Measurements from ENCODE around the gene ZEB1. TPM values are rescaled to one million over a fixed set of nuclear protein-coding genes. Genes with fewer than 3 reads are reported as not detected.
A peak's percentile ranks its signal among the peaks of the same experiment; 100 is the strongest.

Gene ZEB1
- total RNA-seq, 2 donors from 2014 or later = 45.4 to 52.5 TPM

- Mint-ChIP-seq H3K4me3 (no peak overlapping the region), H3K4me1 (ENCODE audit: low read depth) (no peaks in the 10 kb centered on the region), H3K27me3 (ENCODE audit: low read depth) (no peaks in the 10 kb centered on the region), H3K36me3 (ENCODE audit: insufficient read depth in 2 of 2) (peaks cover 27 to 32% of the 10 kb centered on the region in 2 donors), H3K27ac (no peak overlapping the region), H3K9me3 (peaks cover 12 to 21% of the 10 kb centered on the region in 2 donors)
- DNase-seq = no peak
- ATAC-seq (replicated peaks in 1 of 2) = no peak
Observed at GRCh38 chr10:31509989-31510388, 191.0 kb downstream of the ZEB1 start.

- H3K36me3 Mint-ChIP-seq (ENCODE audit: insufficient read depth in 2 of 2) = peaks cover 2 to 8% of the 10 kb centered on the region in 2 donors
- H3K4me1 Mint-ChIP-seq (ENCODE audit: low read depth) = peaks cover 5% of the 10 kb centered on the region
- H3K4me3 Mint-ChIP-seq = no peak overlapping the region
- H3K27ac Mint-ChIP-seq = no peak overlapping the region
- no peaks in the 10 kb centered on the region for H3K27me3 Mint-ChIP-seq (ENCODE audit: low read depth)
- H3K9me3 Mint-ChIP-seq = no peaks in the 10 kb centered on the region
- ATAC-seq (replicated peaks in 1 of 2) (no peak), DNase-seq (no peak)
Observed at GRCh38 chr10:31515116-31515515, 196.1 kb downstream of the ZEB1 start.

GRCh38 chr10:31515819-31516402 lies 196.9 kb downstream of the ZEB1 start:
- Mint-ChIP-seq H3K27ac (no peak overlapping the region), H3K9me3 (no peaks in the 10 kb centered on the region), H3K27me3 (ENCODE audit: low read depth) (no peaks in the 10 kb centered on the region), H3K4me1 (ENCODE audit: low read depth) (peaks cover 5% of the 10 kb centered on the region), H3K4me3 (no peak overlapping the region), H3K36me3 (ENCODE audit: insufficient read depth in 2 of 2) (peaks cover 0 to 12% of the 10 kb centered on the region in 2 donors)
- DNase-seq = no peak
- ATAC-seq (replicated peaks in 1 of 2) = no peak

DNA sequence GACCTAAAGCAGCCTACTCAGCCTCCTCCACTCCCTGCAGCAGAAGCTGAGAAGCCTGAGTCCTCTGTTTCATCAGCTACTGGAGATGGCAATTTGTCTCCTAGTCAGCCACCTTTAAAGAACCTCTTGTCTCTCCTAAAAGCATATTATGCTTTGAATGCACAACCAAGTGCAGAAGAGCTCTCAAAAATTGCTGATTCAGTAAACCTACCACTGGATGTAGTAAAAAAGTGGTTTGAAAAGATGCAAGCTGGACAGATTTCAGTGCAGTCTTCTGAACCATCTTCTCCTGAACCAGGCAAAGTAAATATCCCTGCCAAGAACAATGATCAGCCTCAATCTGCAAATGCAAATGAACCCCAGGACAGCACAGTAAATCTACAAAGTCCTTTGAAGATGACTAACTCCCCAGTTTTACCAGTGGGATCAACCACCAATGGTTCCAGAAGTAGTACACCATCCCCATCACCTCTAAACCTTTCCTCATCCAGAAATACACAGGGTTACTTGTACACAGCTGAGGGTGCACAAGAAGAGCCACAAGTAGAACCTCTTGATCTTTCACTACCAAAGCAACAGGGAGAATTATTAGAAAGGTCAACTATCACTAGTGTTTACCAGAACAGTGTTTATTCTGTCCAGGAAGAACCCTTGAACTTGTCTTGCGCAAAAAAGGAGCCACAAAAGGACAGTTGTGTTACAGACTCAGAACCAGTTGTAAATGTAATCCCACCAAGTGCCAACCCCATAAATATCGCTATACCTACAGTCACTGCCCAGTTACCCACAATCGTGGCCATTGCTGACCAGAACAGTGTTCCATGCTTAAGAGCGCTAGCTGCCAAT lies 202.2 kb downstream of the ZEB1 start:
- peaks cover 5% of the 10 kb centered on the region for H3K4me1 Mint-ChIP-seq (ENCODE audit: low read depth)
- H3K36me3 Mint-ChIP-seq (ENCODE audit: insufficient read depth in 2 of 2) = peaks cover 8 to 24% of the 10 kb centered on the region in 2 donors
- DNase-seq (no peak), ATAC-seq (replicated peaks in 1 of 2) (no peak)
- no peak overlapping the region for H3K4me3 Mint-ChIP-seq
- no peaks in the 10 kb centered on the region for H3K27me3 Mint-ChIP-seq (ENCODE audit: low read depth)
- no peak overlapping the region for H3K27ac Mint-ChIP-seq
- H3K9me3 Mint-ChIP-seq = no peaks in the 10 kb centered on the region

DNA sequence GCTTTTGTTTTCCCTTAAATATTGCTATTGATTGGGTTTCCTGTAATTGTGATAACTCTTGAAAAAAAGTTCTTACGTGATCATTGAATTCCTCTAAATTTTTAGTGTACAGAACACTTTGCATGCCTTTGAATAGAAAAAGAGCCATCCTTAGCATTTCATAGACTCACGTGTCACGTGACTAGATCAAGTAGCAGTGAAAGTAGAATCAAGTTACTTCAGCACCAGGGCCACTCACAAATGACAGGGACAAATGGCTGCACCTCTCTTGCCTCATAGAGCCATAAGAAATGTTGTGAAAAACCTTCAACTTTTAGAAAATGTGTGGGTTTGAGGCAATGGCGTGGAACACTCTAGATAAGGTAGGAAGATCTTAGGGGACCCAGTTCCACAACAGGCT lies 203.8 kb downstream of the ZEB1 start:
- H3K9me3 Mint-ChIP-seq = no peaks in the 10 kb centered on the region
- ATAC-seq (replicated peaks in 1 of 2) (no peak), DNase-seq (no peak)
- no peak overlapping the region for H3K27ac Mint-ChIP-seq
- H3K27me3 Mint-ChIP-seq (ENCODE audit: low read depth) = no peaks in the 10 kb centered on the region
- peaks cover 12 to 29% of the 10 kb centered on the region in 2 donors for H3K36me3 Mint-ChIP-seq (ENCODE audit: insufficient read depth in 2 of 2)
- H3K4me1 Mint-ChIP-seq (ENCODE audit: low read depth) = peaks cover 6% of the 10 kb centered on the region
- H3K4me3 Mint-ChIP-seq = no peak overlapping the region

GRCh38 chr10:31524460-31524859 lies 205.4 kb downstream of the ZEB1 start:
- ATAC-seq (replicated peaks in 1 of 2) (no peak), DNase-seq (no peak)
- H3K4me3 Mint-ChIP-seq = no peak overlapping the region
- H3K36me3 Mint-ChIP-seq (ENCODE audit: insufficient read depth in 2 of 2) = peaks cover 12 to 29% of the 10 kb centered on the region in 2 donors
- peaks cover 6% of the 10 kb centered on the region for H3K4me1 Mint-ChIP-seq (ENCODE audit: low read depth)
- no peak overlapping the region for H3K27ac Mint-ChIP-seq
- H3K27me3 Mint-ChIP-seq (ENCODE audit: low read depth) = no peaks in the 10 kb centered on the region
- no peaks in the 10 kb centered on the region for H3K9me3 Mint-ChIP-seq

DNA sequence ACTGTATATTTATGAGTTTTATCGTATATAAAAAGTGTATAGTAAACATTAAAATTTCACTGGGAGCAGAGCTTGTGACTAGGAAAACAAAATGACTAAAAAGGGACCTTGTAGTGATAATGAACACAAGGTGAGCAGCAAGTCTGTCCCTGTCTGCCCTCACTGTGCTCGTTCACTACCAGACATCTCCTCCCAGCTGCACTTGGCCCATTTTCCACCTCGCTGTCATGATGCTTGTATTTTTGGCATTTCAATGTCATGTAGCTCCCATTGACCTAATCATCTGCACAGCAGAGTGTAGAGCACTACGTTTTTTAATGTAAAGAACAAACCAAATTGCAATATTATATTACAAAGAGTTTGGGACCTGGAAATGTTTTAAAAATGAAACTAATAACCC lies 207.2 kb downstream of the ZEB1 start:
- Mint-ChIP-seq H3K27ac (no peak overlapping the region), H3K4me3 (no peak overlapping the region), H3K27me3 (ENCODE audit: low read depth) (no peaks in the 10 kb centered on the region), H3K9me3 (no peaks in the 10 kb centered on the region), H3K4me1 (ENCODE audit: low read depth) (peaks cover 6% of the 10 kb centered on the region), H3K36me3 (ENCODE audit: insufficient read depth in 2 of 2) (peaks cover 12 to 18% of the 10 kb centered on the region in 2 donors)
- DNase-seq = no peak
- no peak for ATAC-seq (replicated peaks in 1 of 2)

GRCh38 chr10:31526681-31527080 lies 207.7 kb downstream of the ZEB1 start:
- ATAC-seq (replicated peaks in 1 of 2) (no peak), DNase-seq (no peak)
- no peak overlapping the region for H3K27ac Mint-ChIP-seq
- H3K36me3 Mint-ChIP-seq (ENCODE audit: insufficient read depth in 2 of 2) = peaks cover 7 to 15% of the 10 kb centered on the region in 2 donors
- no peaks in the 10 kb centered on the region for H3K9me3 Mint-ChIP-seq
- H3K4me1 Mint-ChIP-seq (ENCODE audit: low read depth) = peaks cover 6% of the 10 kb centered on the region
- H3K27me3 Mint-ChIP-seq (ENCODE audit: low read depth) = no peaks in the 10 kb centered on the region
- H3K4me3 Mint-ChIP-seq = no peak overlapping the region

GRCh38 chr10:31528831-31529230 lies 209.8 kb downstream of the ZEB1 start:
- H3K36me3 Mint-ChIP-seq (ENCODE audit: insufficient read depth in 2 of 2) = peaks cover 6 to 13% of the 10 kb centered on the region in 2 donors
- H3K27ac Mint-ChIP-seq = no peak overlapping the region
- H3K4me3 Mint-ChIP-seq = no peak overlapping the region
- H3K9me3 Mint-ChIP-seq = no peaks in the 10 kb centered on the region
- peaks cover 6% of the 10 kb centered on the region for H3K4me1 Mint-ChIP-seq (ENCODE audit: low read depth)
- no peak for DNase-seq
- H3K27me3 Mint-ChIP-seq (ENCODE audit: low read depth) = no peaks in the 10 kb centered on the region
- no peak for ATAC-seq (replicated peaks in 1 of 2)

DNA sequence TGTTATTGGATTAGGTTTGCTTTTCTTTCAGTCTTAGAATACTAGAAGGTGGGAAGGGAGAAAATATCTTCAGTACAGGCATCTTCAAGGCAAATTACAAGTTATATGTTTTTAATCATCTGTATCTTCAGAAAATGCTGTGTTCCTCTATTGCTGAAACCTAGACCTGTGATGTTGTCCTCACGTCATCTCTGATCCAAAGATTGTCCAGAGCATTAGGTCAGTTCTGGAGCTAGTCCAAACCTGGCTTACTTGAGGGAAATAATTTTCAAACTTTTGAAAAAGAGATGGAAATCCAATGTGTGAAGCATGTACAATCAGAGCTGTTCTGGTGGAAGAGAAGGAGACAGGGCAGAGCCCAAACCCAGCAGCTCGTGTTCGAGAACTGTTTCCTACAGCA lies 217.3 kb downstream of the ZEB1 start:
- Mint-ChIP-seq H3K9me3 (no peaks in the 10 kb centered on the region), H3K4me3 (no peak overlapping the region), H3K27ac (no peak overlapping the region), H3K27me3 (ENCODE audit: low read depth) (peaks cover 12% of the 10 kb centered on the region), H3K36me3 (ENCODE audit: insufficient read depth in 2 of 2) (no peaks in the 10 kb centered on the region), H3K4me1 (ENCODE audit: low read depth) (no peaks in the 10 kb centered on the region)
- ATAC-seq (replicated peaks in 1 of 2) (no peak), DNase-seq (no peak)

- ATAC-seq (replicated peaks in 1 of 2) (no peak), DNase-seq (no peak)
- Mint-ChIP-seq H3K27me3 (ENCODE audit: low read depth) (no peaks in the 10 kb centered on the region), H3K27ac (no peak overlapping the region), H3K4me1 (ENCODE audit: low read depth) (no peaks in the 10 kb centered on the region), H3K4me3 (no peak overlapping the region), H3K36me3 (ENCODE audit: insufficient read depth in 2 of 2) (no peaks in the 10 kb centered on the region), H3K9me3 (peaks cover 0 to 3% of the 10 kb centered on the region in 2 donors)
Observed at GRCh38 chr10:31549896-31550295, 230.9 kb downstream of the ZEB1 start.

- DNase-seq (no peak), ATAC-seq (replicated peaks in 1 of 2) (no peak)
- Mint-ChIP-seq H3K4me3 (no peak overlapping the region), H3K27me3 (ENCODE audit: low read depth) (peaks cover 14% of the 10 kb centered on the region), H3K9me3 (peaks cover 14 to 20% of the 10 kb centered on the region in 2 donors), H3K36me3 (ENCODE audit: insufficient read depth in 2 of 2) (peaks cover 10 to 16% of the 10 kb centered on the region in 2 donors), H3K27ac (no peak overlapping the region), H3K4me1 (ENCODE audit: low read depth) (no peaks in the 10 kb centered on the region)
Observed at GRCh38 chr10:31554556-31554955, 235.5 kb downstream of the ZEB1 start.

DNA sequence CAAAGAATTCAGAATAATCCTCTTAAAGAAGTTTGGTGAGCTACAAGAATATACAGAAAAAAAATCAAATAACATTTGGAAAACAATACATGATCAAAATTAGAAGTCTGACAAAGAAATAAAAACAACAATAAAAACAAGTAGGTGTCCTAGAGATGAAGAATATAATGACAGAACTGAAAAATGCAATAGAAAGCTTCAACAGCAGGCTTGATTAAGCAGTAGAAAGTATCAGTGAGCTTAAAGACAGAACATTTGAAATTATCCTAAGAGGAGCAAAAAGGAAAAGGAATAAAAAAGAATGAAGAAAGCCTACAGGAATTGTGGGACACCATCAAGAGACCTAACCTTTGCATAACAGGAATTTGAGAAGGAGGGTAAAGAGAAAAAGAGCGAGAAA lies 238.8 kb downstream of the ZEB1 start:
- peak overlapping the region; percentile 59 for H3K27ac Mint-ChIP-seq

More for the DNA sequence above, 238.8 kb downstream of the ZEB1 start:
- H3K27me3 Mint-ChIP-seq (ENCODE audit: low read depth) = peaks cover 14% of the 10 kb centered on the region
- peaks cover 14 to 22% of the 10 kb centered on the region in 2 donors for H3K9me3 Mint-ChIP-seq
- no peak for DNase-seq
- H3K4me1 Mint-ChIP-seq (ENCODE audit: low read depth) = no peaks in the 10 kb centered on the region
- peaks cover 10 to 16% of the 10 kb centered on the region in 2 donors for H3K36me3 Mint-ChIP-seq (ENCODE audit: insufficient read depth in 2 of 2)
- no peak for ATAC-seq (replicated peaks in 1 of 2)
- no peak overlapping the region for H3K4me3 Mint-ChIP-seq

All from activated T-cell treated with anti-CD3 and anti-CD28 coated beads, Interleukin-2, amount 50 U/mL, for 72 hours (primary cell).